Calu3 (cell line): ENCODE measurements around the gene RBPJ. TPM values are rescaled to one million over a fixed set of nuclear protein-coding genes. Genes with fewer than 3 reads are reported as not detected.

ENCODE experiments used
- BruUV-seq: library from RNA; stranded (reverse); fragments of 400-500 nt; replicated peaks from 2 replicates; lab custom pipeline; 2021; lab: Mats Ljungman, UMichigan
- CTCF ChIA-PET: fragments of 300-600 bp; sonication (Branson Sonifier 250); formaldehyde crosslinking; loops from one replicate; lab custom pipeline; 2022; ENCODE audit warnings: antibody characterized with exemption; lab: Charles Lee
- DNase-seq: peaks from one replicate; pipeline ENCODE4 v3.0.0; 2022
- H3K27ac Mint-ChIP-seq: one replicate; pipeline ENCODE4 v1.8.0; 2022; ENCODE audit warnings: mixed read lengths; ENCODE audit not compliant: unreplicated experiment
- H3K27me3 Mint-ChIP-seq: one replicate; pipeline ENCODE4 v1.8.0; 2022; ENCODE audit warnings: mixed read lengths; ENCODE audit not compliant: unreplicated experiment
- H3K36me3 Mint-ChIP-seq: one replicate; pipeline ENCODE4 v1.8.0; 2022; ENCODE audit warnings: mild to moderate bottlenecking, moderate library complexity, mixed read lengths; ENCODE audit not compliant: insufficient read depth, unreplicated experiment
- H3K4me1 Mint-ChIP-seq: one replicate; pipeline ENCODE4 v1.8.0; 2022; ENCODE audit warnings: mild to moderate bottlenecking, low read depth, mixed read lengths; ENCODE audit not compliant: unreplicated experiment
- H3K4me3 Mint-ChIP-seq: one replicate; pipeline ENCODE4 v1.8.0; 2022; ENCODE audit warnings: mild to moderate bottlenecking, low read depth, moderate library complexity, mixed read lengths; ENCODE audit not compliant: unreplicated experiment
- H3K9me3 Mint-ChIP-seq: one replicate; pipeline ENCODE4 v1.8.0; 2022; ENCODE audit warnings: low read depth, mixed read lengths; ENCODE audit not compliant: unreplicated experiment
- CTCF ChIP-seq: fragments of 200-600 bp; IDR thresholded peaks from one replicate; pipeline ENCODE4 v1.8.0; 2022; ENCODE audit warnings: antibody characterized with exemption; ENCODE audit not compliant: unreplicated experiment
- intact Hi-C: fragments of 100-400 bp; cut with micrococcal nuclease; formaldehyde crosslinking; loops from one replicate; pipeline ENCODE4 v1.10.0; 2022; ENCODE audit not compliant: unreplicated experiment
- total RNA-seq: library from RNA; stranded (reverse); gene quantifications from 2 replicates; pipeline ENCODE4 v1.2.3, GENCODE V29; 2022

Gene RBPJ
- total RNA-seq, 1 experiment from 2014 or later, result 56.3 TPM

DNA sequence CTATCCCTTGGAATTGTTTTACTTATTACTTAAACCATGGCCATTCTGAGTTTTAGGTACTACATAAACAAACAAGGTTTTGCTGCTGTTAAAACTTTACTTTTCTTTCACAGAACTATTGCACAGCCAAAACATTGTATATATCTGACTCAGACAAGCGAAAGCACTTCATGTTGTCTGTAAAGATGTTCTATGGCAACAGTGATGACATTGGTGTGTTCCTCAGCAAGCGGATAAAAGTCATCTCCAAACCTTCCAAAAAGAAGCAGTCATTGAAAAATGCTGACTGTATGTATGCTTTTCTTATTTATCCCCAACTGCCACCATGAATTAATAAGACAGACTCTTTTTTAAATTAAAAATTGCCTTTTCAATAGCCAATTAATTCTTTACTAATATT is 99.6 kb downstream of the RBPJ start:
- intact Hi-C loops, result no loop called here
- BruUV-seq, result no TSS peak
- DNase-seq, result no peak
- CTCF ChIA-PET, result no interaction called here
- no peaks in the 10 kb centered on the region for H3K27me3 Mint-ChIP-seq
- no peak for TF ChIP-seq CTCF
- H3K9me3 Mint-ChIP-seq, result no peaks in the 10 kb centered on the region
- no peak overlapping the region for H3K27ac Mint-ChIP-seq
- H3K4me1 Mint-ChIP-seq, result no peaks in the 10 kb centered on the region
- peaks cover 9% of the 10 kb centered on the region for H3K36me3 Mint-ChIP-seq
- no peak overlapping the region for H3K4me3 Mint-ChIP-seq

DNA sequence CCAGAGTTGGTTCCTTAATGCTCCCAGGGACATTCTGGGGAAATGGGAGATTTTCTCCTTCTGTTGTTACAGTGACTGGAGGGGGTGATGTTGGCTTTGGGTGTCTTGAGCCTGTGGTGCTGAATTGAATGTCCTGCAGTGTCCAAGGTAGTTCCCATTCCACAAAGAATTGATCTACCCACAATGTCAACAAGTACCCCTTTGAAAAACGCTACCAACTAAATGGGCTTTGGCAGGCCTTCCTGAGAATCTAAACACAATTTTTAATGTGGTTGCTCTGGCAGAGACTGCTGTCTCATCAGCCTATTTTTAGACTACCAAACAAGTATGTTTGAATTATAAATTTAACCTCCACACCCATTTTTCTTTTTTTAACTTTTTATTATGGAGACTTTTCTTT is 100.1 kb downstream of the RBPJ start:
- no TSS peak for BruUV-seq
- CTCF ChIA-PET, result no interaction called here
- H3K4me1 Mint-ChIP-seq, result no peaks in the 10 kb centered on the region
- H3K4me3 Mint-ChIP-seq, result no peak overlapping the region
- H3K9me3 Mint-ChIP-seq, result no peaks in the 10 kb centered on the region
- DNase-seq, result no peak
- peaks cover 9% of the 10 kb centered on the region for H3K36me3 Mint-ChIP-seq
- H3K27me3 Mint-ChIP-seq, result no peaks in the 10 kb centered on the region
- intact Hi-C loops, result no loop called here
- H3K27ac Mint-ChIP-seq, result no peak overlapping the region
- no peak for TF ChIP-seq CTCF

- CTCF ChIA-PET, result no interaction called here
- Mint-ChIP-seq H3K36me3 (peaks cover 9% of the 10 kb centered on the region), H3K27ac (no peak overlapping the region), H3K4me3 (no peak overlapping the region), H3K9me3 (no peaks in the 10 kb centered on the region), H3K4me1 (no peaks in the 10 kb centered on the region), H3K27me3 (no peaks in the 10 kb centered on the region)
- TF ChIP-seq CTCF, result no peak
- intact Hi-C loops, result no loop called here
- BruUV-seq, result no TSS peak
- DNase-seq, result no peak
Observed at GRCh38 chr4:26424153-26424552, 103.3 kb downstream of the RBPJ start.

- intact Hi-C loops, result no loop called here
- BruUV-seq, result no TSS peak
- H3K27me3 Mint-ChIP-seq, result no peaks in the 10 kb centered on the region
- DNase-seq, result no peak
- H3K4me3 Mint-ChIP-seq, result no peak overlapping the region
- peaks cover 10% of the 10 kb centered on the region for H3K36me3 Mint-ChIP-seq
- H3K9me3 Mint-ChIP-seq, result no peaks in the 10 kb centered on the region
- no peak for TF ChIP-seq CTCF
- CTCF ChIA-PET, result no interaction called here
- H3K4me1 Mint-ChIP-seq, result no peaks in the 10 kb centered on the region
- H3K27ac Mint-ChIP-seq, result no peak overlapping the region
Observed at GRCh38 chr4:26424838-26425237, 104.0 kb downstream of the RBPJ start.
